SK-N-SH treated with all-trans-retinoic acid at 6 μM for 48 hours (cell line): Measurements from ENCODE around the gene GPN1.

Source experiments
- ATAC-seq: fragments of 200-7000 bp; cut with Tn5 transposase; 3 replicates; pipeline ENCODE4 v1.9.1; 2020; ENCODE audit warnings: mild to moderate bottlenecking, moderate library complexity
- ARNTL ChIP-seq: fragments of 450-650 bp; formaldehyde crosslinking; IDR thresholded peaks from 2 replicates; pipeline ENCODE4 v1.5.0; 2020; ENCODE audit warnings: low read depth, mild to moderate bottlenecking, moderate library complexity, borderline replicate concordance
- BACH2 ChIP-seq: fragments of 250-450 bp; sonication (Bioruptor Pico); IDR thresholded peaks from 2 replicates; pipeline ENCODE4 v1.9.0; 2021; ENCODE audit warnings: mild to moderate bottlenecking, borderline replicate concordance
- CSDC2 ChIP-seq: fragments of 250-450 bp; sonication (Bioruptor Pico); IDR thresholded peaks from 2 replicates; pipeline ENCODE4 v1.5.0; 2020; ENCODE audit warnings: mild to moderate bottlenecking, moderate library complexity
- CSRNP3 ChIP-seq: fragments of 250-450 bp; sonication (Bioruptor Pico); IDR thresholded peaks from 2 replicates; pipeline ENCODE4 v1.5.1; 2021; ENCODE audit warnings: mild to moderate bottlenecking, moderate library complexity
- ESRRG ChIP-seq: fragments of 250-450 bp; sonication (Bioruptor Pico); IDR thresholded peaks from 2 replicates; pipeline ENCODE4 v1.6.1; 2021; ENCODE audit warnings: mild to moderate bottlenecking
- GLIS3 ChIP-seq: fragments of 250-450 bp; sonication (Bioruptor Pico); IDR thresholded peaks from 2 replicates; pipeline ENCODE4 v1.5.0; 2020; ENCODE audit warnings: mild to moderate bottlenecking, moderate library complexity
- ISL1 ChIP-seq: fragments of 250-450 bp; sonication (Bioruptor Pico); IDR thresholded peaks from 2 replicates; pipeline ENCODE4 v2.1.2; 2022; ENCODE audit warnings: mild to moderate bottlenecking, moderate library complexity
- OSR1 ChIP-seq: fragments of 250-450 bp; sonication (Bioruptor Pico); IDR thresholded peaks from 2 replicates; pipeline ENCODE4 v1.8.0; 2022; ENCODE audit warnings: moderate library complexity, mild to moderate bottlenecking, inconsistent platforms
- PATZ1 ChIP-seq: fragments of 250-450 bp; sonication (Bioruptor Pico); IDR thresholded peaks from 2 replicates; pipeline ENCODE4 v1.8.0; 2020; ENCODE audit warnings: mild to moderate bottlenecking, moderate library complexity, borderline replicate concordance
- POU6F1 ChIP-seq: fragments of 250-450 bp; sonication (Bioruptor Pico); IDR thresholded peaks from 2 replicates; pipeline ENCODE4 v1.8.0; 2021; ENCODE audit warnings: low read depth, mild to moderate bottlenecking, moderate library complexity, borderline replicate concordance
- PPARA ChIP-seq: fragments of 250-450 bp; sonication (Bioruptor Pico); IDR thresholded peaks from 2 replicates; pipeline ENCODE4 v1.5.0; 2020; ENCODE audit warnings: mild to moderate bottlenecking, borderline replicate concordance
- RARB ChIP-seq: fragments of 250-450 bp; sonication (Bioruptor Pico); IDR thresholded peaks from 2 replicates; pipeline ENCODE4 v1.8.0; 2021; ENCODE audit warnings: mild to moderate bottlenecking, moderate library complexity
- SNAI2 ChIP-seq: fragments of 250-450 bp; sonication (Bioruptor Pico); IDR thresholded peaks from 2 replicates; pipeline ENCODE4 v1.5.0; 2020; ENCODE audit warnings: mild to moderate bottlenecking, moderate library complexity
- TCF4 ChIP-seq: fragments of 250-450 bp; sonication (Bioruptor Pico); IDR thresholded peaks from 2 replicates; pipeline ENCODE4 v1.8.0; 2021; ENCODE audit warnings: mild to moderate bottlenecking, moderate library complexity, borderline replicate concordance
- TOX ChIP-seq: fragments of 250-450 bp; sonication (Bioruptor Pico); IDR thresholded peaks from 2 replicates; pipeline ENCODE4 v1.8.0; 2021; ENCODE audit warnings: mild to moderate bottlenecking, moderate library complexity, borderline replicate concordance
- TSHZ2 ChIP-seq: fragments of 250-450 bp; sonication (Bioruptor Pico); IDR thresholded peaks from 2 replicates; pipeline ENCODE4 v1.5.0; 2020; ENCODE audit warnings: mild to moderate bottlenecking, moderate library complexity
- ZC3H10 ChIP-seq: fragments of 250-450 bp; sonication (Bioruptor Pico); IDR thresholded peaks from 2 replicates; pipeline ENCODE4 v1.5.1; 2021; ENCODE audit warnings: mild to moderate bottlenecking, moderate library complexity
- ZFP3 ChIP-seq: fragments of 250-450 bp; sonication (Bioruptor Pico); IDR thresholded peaks from 2 replicates; pipeline ENCODE4 v1.5.0; 2020; ENCODE audit warnings: mild to moderate bottlenecking, moderate library complexity
- ZFP30 ChIP-seq: fragments of 450-650 bp; formaldehyde crosslinking; IDR thresholded peaks from 2 replicates; pipeline ENCODE4 v1.5.0; 2022; ENCODE audit warnings: mild to moderate bottlenecking, moderate library complexity
- ZNF565 ChIP-seq: fragments of 450-650 bp; formaldehyde crosslinking; conservative IDR thresholded peaks from 2 replicates; pipeline ENCODE4 v1.5.0; 2020; ENCODE audit warnings: low read depth, mild to moderate bottlenecking, moderate library complexity
- ZNF70 ChIP-seq: fragments of 450-650 bp; formaldehyde crosslinking; IDR thresholded peaks from 2 replicates; pipeline ENCODE4 v1.5.0; 2020; ENCODE audit warnings: mild to moderate bottlenecking, moderate library complexity
- ZNF8 ChIP-seq: fragments of 450-650 bp; formaldehyde crosslinking; IDR thresholded peaks from 2 replicates; pipeline ENCODE4 v1.5.0; 2020; ENCODE audit warnings: mild to moderate bottlenecking, moderate library complexity

The GPN1 gene

GRCh38 chr2:27638709-27639108, 9.9 kb downstream of the GPN1 start:
- no peak for TF ChIP-seq ZNF565 (CRISPR knock-in tag)
- TF ChIP-seq ISL1 (CRISPR knock-in tag), result no peak
- no peak for TF ChIP-seq ZNF70 (CRISPR knock-in tag)
- no peak for TF ChIP-seq BACH2 (CRISPR knock-in tag)
- TF ChIP-seq CSRNP3, result no peak
- TF ChIP-seq ZFP30 (CRISPR knock-in tag), result no peak
- no peak for TF ChIP-seq CSDC2
- TF ChIP-seq ARNTL, result no peak
- no peak for TF ChIP-seq GLIS3 (CRISPR knock-in tag)
- no peak for TF ChIP-seq SNAI2 (CRISPR knock-in tag)
- no peak for TF ChIP-seq PPARA
- no peak for TF ChIP-seq ZNF8 (CRISPR knock-in tag)
- TF ChIP-seq ZC3H10, result no peak
- TF ChIP-seq ESRRG, result no peak
- no peak for TF ChIP-seq PATZ1 (CRISPR knock-in tag)
- no peak for TF ChIP-seq ZFP3 (CRISPR knock-in tag)
- no peak for TF ChIP-seq RARB (CRISPR knock-in tag)
- no peak for TF ChIP-seq OSR1 (CRISPR knock-in tag)
- no peak for TF ChIP-seq POU6F1
- ATAC-seq, result peak; percentile 48

GRCh38 chr2:27640722-27641245, 11.9 kb downstream of the GPN1 start:
- TF ChIP-seq CSDC2, result no peak
- TF ChIP-seq ZNF565 (CRISPR knock-in tag), result no peak
- TF ChIP-seq ZFP30 (CRISPR knock-in tag), result no peak
- TF ChIP-seq TCF4, result no peak
- TF ChIP-seq ESRRG, result no peak
- TF ChIP-seq ZNF70 (CRISPR knock-in tag), result no peak
- no peak for TF ChIP-seq TSHZ2 (CRISPR knock-in tag)
- TF ChIP-seq ZC3H10, result no peak
- no peak for TF ChIP-seq RARB (CRISPR knock-in tag)
- no peak for TF ChIP-seq BACH2 (CRISPR knock-in tag)
- TF ChIP-seq ZNF8 (CRISPR knock-in tag), result no peak
- no peak for TF ChIP-seq PATZ1 (CRISPR knock-in tag)
- TF ChIP-seq GLIS3 (CRISPR knock-in tag), result no peak
- TF ChIP-seq CSRNP3, result no peak
- TF ChIP-seq SNAI2 (CRISPR knock-in tag), result no peak
- TF ChIP-seq ZFP3 (CRISPR knock-in tag), result no peak
- TF ChIP-seq ARNTL, result no peak
- no peak for TF ChIP-seq TOX (CRISPR knock-in tag)
- TF ChIP-seq ISL1 (CRISPR knock-in tag), result no peak
- TF ChIP-seq, all 23 proteins: peak for 0
- ATAC-seq, result no peak
